ENCODE data around the gene DBNDD1.

Gene DBNDD1

DNA sequence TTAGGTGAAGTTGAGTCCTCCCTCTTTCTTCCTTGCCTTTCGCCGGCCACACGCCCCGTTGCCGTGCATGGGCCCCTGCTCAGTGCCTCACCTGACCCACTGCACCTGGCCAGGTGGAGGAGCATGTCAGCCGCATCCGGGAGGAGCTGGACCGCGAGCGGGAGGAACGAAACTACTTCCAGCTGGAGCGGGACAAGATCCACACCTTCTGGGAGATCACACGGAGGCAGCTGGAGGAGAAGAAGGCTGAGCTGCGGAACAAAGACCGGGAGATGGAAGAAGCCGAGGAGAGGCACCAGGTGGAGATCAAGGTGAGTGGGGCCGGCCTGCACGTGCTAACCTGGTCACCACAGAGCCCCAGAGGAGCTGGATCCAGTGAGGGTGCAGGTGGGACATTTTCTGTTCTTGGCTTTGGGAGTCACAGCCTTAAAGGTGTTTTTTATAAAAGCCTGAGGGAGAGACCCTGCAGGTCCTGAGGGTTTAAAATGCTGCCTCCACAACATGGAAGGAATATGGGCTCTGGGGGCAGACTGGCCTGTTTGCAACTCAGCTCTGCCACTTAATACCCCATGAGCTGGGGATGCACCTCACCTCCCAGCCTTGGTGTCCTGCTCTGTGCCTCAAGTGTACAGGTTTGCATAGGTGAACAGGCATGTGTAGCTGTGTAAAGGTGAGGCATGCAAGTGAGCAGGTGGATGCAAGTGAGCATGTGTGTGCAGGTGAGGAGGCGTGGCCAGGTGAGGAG, 12.1 kb upstream of the DBNDD1 start:
- peak in 1 of 2 experiments; percentile 54 for DNase-seq
- TF ChIP-seq POLR2A (IDR thresholded peaks at IDR 0.05; ENCODE audit: low read length), result no peak
- no peak for TF ChIP-seq GATA1 (IDR thresholded peaks at IDR 0.05; ENCODE audit: low read depth, low read length)

GRCh38 chr16:90028985-90029384, 9.7 kb upstream of the DBNDD1 start:
- DNase-seq, result no peak
- TF ChIP-seq GATA1 (IDR thresholded peaks at IDR 0.05; ENCODE audit: low read depth, low read length), result no peak
- TF ChIP-seq POLR2A (IDR thresholded peaks at IDR 0.05; ENCODE audit: low read length), result no peak

GRCh38 chr16:90027611-90028010, 8.4 kb upstream of the DBNDD1 start:
- TF ChIP-seq GATA1 (IDR thresholded peaks at IDR 0.05; ENCODE audit: low read depth, low read length), result no peak
- no peak for TF ChIP-seq POLR2A (IDR thresholded peaks at IDR 0.05; ENCODE audit: low read length)
- DNase-seq, result no peak

DNA sequence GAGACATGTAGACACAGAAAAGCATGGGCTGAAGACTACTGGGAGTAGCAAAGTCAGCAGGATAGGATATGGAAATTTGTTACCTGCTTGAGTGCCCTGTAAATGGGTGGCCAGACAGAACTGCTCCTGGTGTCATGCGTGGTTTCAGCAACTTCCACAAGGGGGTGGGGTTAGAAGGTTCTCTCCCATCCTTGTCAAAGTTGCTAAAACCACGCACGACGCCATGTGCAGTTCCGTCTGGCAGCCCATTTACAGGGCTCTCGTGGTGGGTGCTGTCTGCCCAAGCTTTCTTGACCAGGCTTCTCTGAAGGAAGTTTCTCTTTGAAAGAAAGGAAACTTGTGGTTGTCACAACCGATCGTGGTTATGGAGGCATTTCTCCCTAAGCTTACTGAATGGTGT, 6.9 kb upstream of the DBNDD1 start:
- DNase-seq, result no peak

GRCh38 chr16:90023078-90023447, 3.8 kb upstream of the DBNDD1 start:
- no peak for TF ChIP-seq GATA1 (IDR thresholded peaks at IDR 0.05; ENCODE audit: low read depth, low read length)
- no peak for TF ChIP-seq POLR2A (IDR thresholded peaks at IDR 0.05; ENCODE audit: low read length)

More for the DNA sequence above, 6.9 kb upstream of the DBNDD1 start:
- TF ChIP-seq POLR2A (IDR thresholded peaks at IDR 0.05; ENCODE audit: low read length), result no peak
- TF ChIP-seq GATA1 (IDR thresholded peaks at IDR 0.05; ENCODE audit: low read depth, low read length), result no peak

DNA sequence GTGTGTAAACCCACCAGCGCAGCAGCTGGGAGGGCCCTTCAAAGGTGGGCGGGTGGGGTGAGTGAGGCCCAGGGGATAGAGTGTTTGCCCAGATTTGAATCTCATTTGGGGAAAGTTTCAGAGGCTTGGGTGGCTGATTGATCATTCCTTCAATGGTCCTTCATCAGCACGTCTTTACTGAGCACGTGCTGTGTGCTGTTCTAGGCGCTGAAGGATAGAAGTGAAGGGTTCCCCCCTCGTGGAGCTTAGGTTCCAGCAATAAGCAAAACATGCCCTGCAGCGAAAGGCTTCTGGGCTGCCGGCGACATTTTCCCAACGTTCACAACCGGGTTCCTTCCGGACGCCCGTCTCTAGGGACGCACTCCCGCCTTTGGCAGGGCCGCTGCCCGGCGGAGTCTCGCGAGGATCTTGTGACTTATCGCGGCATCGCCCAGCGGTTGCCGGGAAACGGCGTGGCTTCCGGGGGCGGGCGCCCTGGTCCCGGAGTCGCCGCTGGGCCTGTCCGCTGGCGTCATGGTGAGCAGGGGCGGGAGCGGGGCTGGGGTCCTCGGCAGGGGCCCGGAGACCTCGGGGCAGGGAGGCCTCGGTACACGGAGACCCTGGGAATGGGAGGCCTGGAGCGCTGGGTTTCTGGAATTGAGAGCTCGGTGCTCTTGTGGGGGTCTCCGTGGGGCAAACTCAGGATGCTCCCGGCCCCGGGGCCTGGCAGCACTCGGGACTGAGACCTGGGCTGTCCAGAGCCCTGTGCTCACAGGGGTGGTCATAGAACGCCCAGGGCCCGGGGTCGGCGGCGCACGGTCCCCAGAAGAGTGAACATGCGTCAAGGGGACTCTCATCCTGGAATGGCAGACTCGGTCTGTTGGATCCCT, 3.2 kb upstream of the DBNDD1 start:
- TF ChIP-seq POLR2A (IDR thresholded peaks at IDR 0.05; ENCODE audit: low read length) (peak; percentile 53), GATA1 (IDR thresholded peaks at IDR 0.05; ENCODE audit: low read depth, low read length) (no peak)
- DNase-seq, result peak; percentile 88 to 90

More at GRCh38 chr16:90023078-90023447, 3.8 kb upstream of the DBNDD1 start:
- DNase-seq, result no peak

GRCh38 chr16:90020838-90021382, 1.7 kb upstream of the DBNDD1 start:
- TF ChIP-seq POLR2A (IDR thresholded peaks at IDR 0.05; ENCODE audit: low read length), result no peak
- no peak for TF ChIP-seq GATA1 (IDR thresholded peaks at IDR 0.05; ENCODE audit: low read depth, low read length)
- no peak for DNase-seq

DNA sequence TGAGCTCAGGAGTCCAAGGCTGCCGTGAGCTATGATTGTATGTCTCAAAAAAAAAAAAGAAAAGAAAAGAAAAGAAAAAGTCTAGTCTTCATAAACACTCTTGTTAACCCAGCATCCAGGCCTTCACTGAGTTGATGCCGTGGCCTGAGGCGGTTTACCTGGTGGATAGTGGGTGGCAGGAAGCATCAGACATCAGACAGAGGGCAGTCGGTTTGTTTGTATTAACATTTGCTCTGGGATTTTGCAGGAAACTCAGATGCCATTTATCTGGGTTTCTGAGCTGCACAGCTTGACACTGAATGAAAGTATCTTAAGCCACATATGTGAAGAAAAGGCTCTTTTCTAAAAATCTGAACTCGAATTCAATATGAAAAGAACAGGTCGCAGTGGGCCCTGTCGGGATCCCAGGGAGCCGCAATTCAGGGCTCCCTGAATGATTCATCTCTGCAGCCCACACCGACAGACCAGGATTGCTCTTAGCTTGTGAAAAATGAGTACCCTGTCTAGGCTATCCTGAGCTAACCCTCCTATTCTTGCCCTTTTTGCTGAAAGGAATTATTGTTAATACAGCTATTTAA, 1.1 kb upstream of the DBNDD1 start:
- TF ChIP-seq POLR2A (IDR thresholded peaks at IDR 0.05; ENCODE audit: low read length) (no peak), GATA1 (IDR thresholded peaks at IDR 0.05; ENCODE audit: low read depth, low read length) (no peak)
- DNase-seq, result no peak

- DNase-seq, result peak in 1 of 2 experiments; percentile 38
- TF ChIP-seq POLR2A (IDR thresholded peaks at IDR 0.05; ENCODE audit: low read length), result no peak
- no peak for TF ChIP-seq GATA1 (IDR thresholded peaks at IDR 0.05; ENCODE audit: low read depth, low read length)
Measured at GRCh38 chr16:90019543-90020259, 445 bp upstream of the DBNDD1 start.

GRCh38 chr16:90018297-90018651, 982 bp downstream of the DBNDD1 start:
- DNase-seq, result no peak
- TF ChIP-seq GATA1 (IDR thresholded peaks at IDR 0.05; ENCODE audit: low read depth, low read length), result no peak
- TF ChIP-seq POLR2A (IDR thresholded peaks at IDR 0.05; ENCODE audit: low read length), result no peak

GRCh38 chr16:90016339-90016950, 2.8 kb downstream of the DBNDD1 start:
- TF ChIP-seq POLR2A (IDR thresholded peaks at IDR 0.05; ENCODE audit: low read length) (no peak), GATA1 (IDR thresholded peaks at IDR 0.05; ENCODE audit: low read depth, low read length) (no peak)
- DNase-seq, result no peak

- TF ChIP-seq GATA1 (IDR thresholded peaks at IDR 0.05; ENCODE audit: low read depth, low read length), result no peak
- no peak for TF ChIP-seq POLR2A (IDR thresholded peaks at IDR 0.05; ENCODE audit: low read length)
- no peak for DNase-seq
Measured at GRCh38 chr16:90015586-90016338, 3.5 kb downstream of the DBNDD1 start.

Data from erythroblast (primary cell).